ENCODE results near the gene SDC3. TPM values are rescaled to one million over a fixed set of nuclear protein-coding genes. Genes with fewer than 3 reads are reported as not detected.
A peak's percentile ranks its signal among the peaks of the same experiment; 100 is the strongest.

Gene SDC3
- total and polyA plus RNA-seq, 11 donors: 16.8 to 83.4 (median 28.8) TPM

GRCh38 chr1:30845904-30846290, 62.7 kb downstream of the SDC3 start:
- WGBS, 4 donors: 70 to 86% (median 76%) methylated on average over 7 of the region's 7 CpGs
- H3K27ac ChIP-seq: peak overlapping the region in 5 of 12 donors; percentile 77 to 90 (median 87)
- H3K9me3 ChIP-seq: no peaks in the 10 kb centered on the region
- peaks cover 0 to 39% (median 0%) of the 10 kb centered on the region in 9 donors for H3K27me3 ChIP-seq
- intact Hi-C loops (cut with DNase I): loop anchor here in 4 of 10 donors (5.0 to 10.0 kb wide), 3 partner anchors 44 to 59 kb away; partner anchors contain the start of gene SDC3 (in 2 of the 4)
- H3K4me1 ChIP-seq: peaks cover 0 to 31% (median 20%) of the 10 kb centered on the region in 12 donors
- ATAC-seq (no peak), DNase-seq (no peak)
- no peak overlapping the region for H3K4me3 ChIP-seq
- no peak for TF ChIP-seq POLR2A (IDR thresholded peaks at IDR 0.05)
- no peak for TF ChIP-seq CTCF (IDR thresholded peaks at IDR 0.05)
- H3K36me3 ChIP-seq: no peaks in the 10 kb centered on the region

- Histone ChIP-seq H3K4me1 (peaks cover 3 to 35% (median 24%) of the 10 kb centered on the region in 12 donors), H3K9me3 (no peaks in the 10 kb centered on the region), H3K4me3 (no peak overlapping the region), H3K27ac (peak overlapping the region in 2 of 12 donors; percentile 87 to 90), H3K36me3 (no peaks in the 10 kb centered on the region), H3K27me3 (peaks cover 0 to 39% (median 0%) of the 10 kb centered on the region in 9 donors)
- TF ChIP-seq POLR2A (IDR thresholded peaks at IDR 0.05) (no peak), CTCF (IDR thresholded peaks at IDR 0.05) (no peak)
- no peak for DNase-seq
- WGBS, 4 donors: 69 to 78% (median 74%) methylated on average over 10 of the region's 10 CpGs
- no peak for ATAC-seq
- intact Hi-C loops (cut with DNase I): loop anchor here in 4 of 10 donors (5.0 to 10.0 kb wide), 3 partner anchors 43 to 59 kb away; partner anchors contain the start of gene SDC3 (in 2 of the 4)
These were observed 63.2 kb downstream of the SDC3 start for GRCh38 chr1:30845237-30845903.

- peaks cover 3 to 35% (median 25%) of the 10 kb centered on the region in 12 donors for H3K4me1 ChIP-seq
- H3K36me3 ChIP-seq: no peaks in the 10 kb centered on the region
- no peak for ATAC-seq
- no peak overlapping the region for H3K27ac ChIP-seq
- no peak for DNase-seq
- no peaks in the 10 kb centered on the region for H3K9me3 ChIP-seq
- TF ChIP-seq CTCF (IDR thresholded peaks at IDR 0.05) (no peak), POLR2A (IDR thresholded peaks at IDR 0.05) (no peak)
- intact Hi-C loops (cut with DNase I): loop anchor here in 4 of 10 donors (5.0 to 10.0 kb wide), 3 partner anchors 42 to 60 kb away; partner anchors contain the start of gene SDC3 (in 2 of the 4)
- 63 to 79% (median 68%) methylated on average over 5 of the region's 5 CpGs for WGBS, 4 donors
- no peak overlapping the region for H3K4me3 ChIP-seq
- peaks cover 0 to 39% (median 0%) of the 10 kb centered on the region in 9 donors for H3K27me3 ChIP-seq
These were observed 63.9 kb downstream of the SDC3 start for GRCh38 chr1:30844631-30845030.

- WGBS, 4 donors: 59 to 75% (median 65%) methylated on average over 7 of the region's 7 CpGs
These were observed 65.7 kb downstream of the SDC3 start for GRCh38 chr1:30842697-30843354.

More at GRCh38 chr1:30842697-30843354, 65.7 kb downstream of the SDC3 start:
- H3K27me3 ChIP-seq: peaks cover 0 to 48% (median 0%) of the 10 kb centered on the region in 9 donors
- no peak for ATAC-seq
- peaks cover 3 to 29% (median 22%) of the 10 kb centered on the region in 12 donors for H3K4me1 ChIP-seq
- no peak overlapping the region for H3K27ac ChIP-seq
- no peak for TF ChIP-seq CTCF (IDR thresholded peaks at IDR 0.05)
- TF ChIP-seq POLR2A (IDR thresholded peaks at IDR 0.05): no peak
- H3K9me3 ChIP-seq: no peaks in the 10 kb centered on the region
- intact Hi-C loops (cut with DNase I): loop anchor here in 2 of 10 donors (10.0 kb wide), 1 partner anchor 62 kb away; the partner anchor contains the start of gene SDC3 (in 2 of the 2)
- no peak overlapping the region for H3K4me3 ChIP-seq
- no peaks in the 10 kb centered on the region for H3K36me3 ChIP-seq
- DNase-seq: no peak

Measured in heart left ventricle (tissue), 16 donors.